SK-N-SH (cell line): ENCODE data around the gene SYPL2. TPM values are rescaled to one million over a fixed set of nuclear protein-coding genes. Genes with fewer than 3 reads are reported as not detected.

ENCODE experiments used
- CTCF ChIA-PET: fragments of 300-600, 350-600 bp; formaldehyde crosslinking; extraction: SDS; loops from one replicate; lab custom pipeline; 2021; lab: Yijun Ruan, JAX
- POLR2A ChIA-PET: fragments of 350-600 bp; sonication (Branson Sonifier 250); formaldehyde crosslinking; extraction: SDS; loops from one replicate; lab custom pipeline; 2020; ENCODE audit warnings: antibody characterized with exemption, inconsistent platforms; lab: Yijun Ruan, JAX
- DNase-seq: peaks from one replicate; pipeline ENCODE4 v3.0.0; 2012
- H2AFZ ChIP-seq: fragments of 200-600 bp; sonication (generic); 2 replicates; pipeline ENCODE4 v1.8.1; 2016; ENCODE audit warnings: antibody characterized with exemption, mild to moderate bottlenecking, low read depth
- H3F3A ChIP-seq: fragments of 200-600 bp; sonication (generic); replicated peaks from 2 replicates; pipeline ENCODE3; 2016; ENCODE audit warnings: antibody characterized with exemption, mild to moderate bottlenecking; ENCODE audit not compliant: insufficient read depth
- H3K27ac ChIP-seq, 2 experiments: fragments of 200-500 bp in 1 of 2; fragments of 200-600 bp in 1 of 2; sonication (Bioruptor generic) in 1 of 2; sonication (generic), shearing (Covaris generic) in 1 of 2; 2 replicates each; pipeline versions ENCODE4 v1.5.1 to v1.6.1; 2014 to 2016; ENCODE audit warnings: low read depth in 2 of 2, inconsistent platforms in 1 of 2, low read length in 1 of 2, mild to moderate bottlenecking in 1 of 2, mixed read lengths in 1 of 2
- H3K27me3 ChIP-seq: fragments of 200-600 bp; sonication (generic), shearing (Covaris generic); 2 replicates; pipeline ENCODE4 v1.6.1; 2016; ENCODE audit warnings: mixed run types; ENCODE audit not compliant: insufficient read depth
- H3K36me3 ChIP-seq, 2 experiments: fragments of 200-500 bp in 1 of 2; fragments of 200-600 bp in 1 of 2; sonication (Bioruptor generic) in 1 of 2; sonication (generic) in 1 of 2; replicated peaks in 1 of 2; 2 replicates each; pipeline versions ENCODE3 to v1.5.1; 2014 to 2016; ENCODE audit warnings: low read length in 1 of 2, mild to moderate bottlenecking in 1 of 2; ENCODE audit not compliant: insufficient read depth in 2 of 2, control insufficient read depth in 1 of 2
- H3K4me1 ChIP-seq, 2 experiments: fragments of 200-500 bp in 1 of 2; fragments of 200-600 bp in 1 of 2; sonication (Bioruptor generic) in 1 of 2; sonication (generic), shearing (Covaris generic) in 1 of 2; 2 replicates each; pipeline versions ENCODE4 v1.5.1 to v1.6.1; 2014 to 2016; ENCODE audit warnings: low read depth in 1 of 2, low read length in 1 of 2, mixed run types in 1 of 2; ENCODE audit not compliant: insufficient read depth in 2 of 2, control insufficient read depth in 1 of 2
- H3K4me2 ChIP-seq: fragments of 200-600 bp; sonication (generic), shearing (Covaris generic); 2 replicates; pipeline ENCODE4 v1.6.1; 2017; ENCODE audit warnings: mixed run types
- H3K4me3 ChIP-seq, 2 experiments: fragments of 200-500 bp in 1 of 2; fragments of 200-600 bp in 1 of 2; sonication (Bioruptor generic) in 1 of 2; sonication (generic), shearing (Covaris generic) in 1 of 2; 2 replicates each; pipeline versions ENCODE4 v1.5.1 to v1.8.1; 2014 to 2016; ENCODE audit warnings: low read depth in 2 of 2, inconsistent platforms in 1 of 2, low read length in 1 of 2, mild to moderate bottlenecking in 1 of 2, mixed read lengths in 1 of 2, moderate library complexity in 1 of 2
- H3K79me2 ChIP-seq: fragments of 200-600 bp; sonication (generic); 2 replicates; pipeline ENCODE4 v1.8.1; 2017; ENCODE audit warnings: mild to moderate bottlenecking; ENCODE audit not compliant: insufficient read depth
- H3K9ac ChIP-seq: fragments of 200-600 bp; sonication (generic); 2 replicates; pipeline ENCODE4 v1.6.1; 2017; ENCODE audit warnings: mixed run types
- H3K9me2 ChIP-seq: fragments of 200-600 bp; sonication (generic); 2 replicates; pipeline ENCODE4 v1.6.1; 2017; ENCODE audit warnings: mixed run types
- H3K9me3 ChIP-seq: fragments of 200-600 bp; sonication (generic); 2 replicates; pipeline ENCODE4 v1.6.1; 2017; ENCODE audit warnings: mixed run types, mild to moderate bottlenecking, moderate library complexity
- H4K20me1 ChIP-seq: fragments of 200-600 bp; sonication (generic); 2 replicates; pipeline ENCODE4 v1.6.1; 2017; ENCODE audit warnings: mild to moderate bottlenecking, mixed run types; ENCODE audit not compliant: insufficient read depth
- ELF1 ChIP-seq: IDR thresholded peaks from 2 replicates; pipeline ENCODE4 v1.4.0; 2012
- EP300 ChIP-seq, 2 experiments: IDR thresholded peaks; 2 replicates each; pipeline versions ENCODE4 v1.4.0 to v1.6.1; 2012; ENCODE audit warnings: borderline replicate concordance in 1 of 2, low read depth in 1 of 2, low read length in 1 of 2
- FOSL2 ChIP-seq: IDR thresholded peaks from 2 replicates; pipeline ENCODE4 v1.4.0; 2012; ENCODE audit warnings: low read depth, mild to moderate bottlenecking, moderate library complexity, borderline replicate concordance
- GABPA ChIP-seq: IDR thresholded peaks from 2 replicates; pipeline ENCODE4 v1.4.0; 2012; ENCODE audit warnings: low read depth, mild to moderate bottlenecking
- MEF2A ChIP-seq: IDR thresholded peaks from 2 replicates; pipeline ENCODE4 v1.4.0; 2012; ENCODE audit warnings: low read depth, borderline replicate concordance
- MXI1 ChIP-seq: IDR thresholded peaks from 2 replicates; pipeline ENCODE4 v1.6.1; 2012; ENCODE audit warnings: mild to moderate bottlenecking, low read depth, low read length, improper control_type of control experiment
- NRF1 ChIP-seq: IDR thresholded peaks from 2 replicates; pipeline ENCODE4 v1.6.1; 2012; ENCODE audit warnings: low read depth, mild to moderate bottlenecking, low read length
- RCOR1 ChIP-seq: fragments of 150-350 bp; IDR thresholded peaks from 2 replicates; pipeline ENCODE4 v1.6.1; 2017; ENCODE audit warnings: antibody characterized with exemption, low read length
- RXRA ChIP-seq: IDR thresholded peaks from 2 replicates; pipeline ENCODE4 v1.4.0; 2012; ENCODE audit warnings: low read depth, mild to moderate bottlenecking, borderline replicate concordance
- SIN3A ChIP-seq: IDR thresholded peaks from 2 replicates; pipeline ENCODE4 v1.6.1; 2012; ENCODE audit warnings: low read depth, mild to moderate bottlenecking, low read length, moderate library complexity, borderline replicate concordance
- SMC3 ChIP-seq: IDR thresholded peaks from 2 replicates; pipeline ENCODE4 v1.6.1; 2012; ENCODE audit warnings: low read depth, low read length, improper control_type of control experiment
- TAF1 ChIP-seq: IDR thresholded peaks from 2 replicates; pipeline ENCODE4 v1.6.1; 2012; ENCODE audit warnings: low read depth, mild to moderate bottlenecking, low read length, moderate library complexity, borderline replicate concordance
- TEAD4 ChIP-seq: IDR thresholded peaks from 2 replicates; pipeline ENCODE4 v1.4.0; 2012; ENCODE audit warnings: mild to moderate bottlenecking, borderline replicate concordance; ENCODE audit not compliant: insufficient read depth
- WGBS: methylation state at CpG from one replicate; pipeline ENCODE4 v1.1.6; 2017; ENCODE audit warnings: low lambda C conversion rate; 5-methylcytosine and 5-hydroxymethylcytosine counted together
- polyA plus RNA-seq, 3 experiments: library from polyadenylated mRNA; depleted of rRNA; stranded (reverse); fragments of >200 nt; gene quantifications; 2 replicates each; pipeline ENCODE4 v1.2.3, GENCODE V29; 2012
- TF ChIP-seq, protein P1 (sequence below): IDR thresholded peaks from 2 replicates; pipeline ENCODE4 v1.4.0; 2012; ENCODE audit warnings: low read depth, borderline replicate concordance
- TF ChIP-seq, protein P2 (sequence below): IDR thresholded peaks from 2 replicates; pipeline ENCODE4 v1.4.0; 2012; ENCODE audit warnings: low read depth, borderline replicate concordance
- TF ChIP-seq, protein P3 (sequence below): fragments of 150-350 bp; IDR thresholded peaks from 2 replicates; pipeline ENCODE4 v1.6.1; 2016; ENCODE audit warnings: mild to moderate bottlenecking, low read depth, low read length

SYPL2 gene
- polyA plus RNA-seq, 1 of the 3 experiments (the other 2 are of a cell fraction) = 0.03 TPM

DNA sequence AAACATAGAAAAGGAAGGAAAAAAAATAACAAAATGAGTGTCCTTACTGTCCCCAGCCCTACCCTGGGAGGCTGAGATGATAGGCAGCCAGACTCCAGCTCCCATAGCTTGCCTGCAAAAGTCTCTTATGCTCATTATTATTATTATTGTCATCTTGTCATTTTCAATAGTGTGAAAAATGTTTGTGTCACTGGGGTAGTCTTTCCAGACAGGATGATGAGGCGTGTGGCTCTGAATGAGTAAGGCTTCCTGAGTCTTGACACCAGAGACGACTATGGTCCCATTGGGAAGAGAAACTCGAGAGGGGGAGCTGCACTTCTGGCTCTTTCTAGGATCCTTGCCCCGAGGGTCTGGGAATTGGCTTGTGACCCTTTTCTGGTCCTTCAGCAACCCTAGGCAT lies 26.4 kb downstream of the SYPL2 start:
- Histone ChIP-seq H3K4me3 (no peak overlapping the region), H3K27ac (no peak overlapping the region), H3K9me2 (no peaks in the 10 kb centered on the region), H4K20me1 (no peaks in the 10 kb centered on the region), H3F3A (no peaks in the 10 kb centered on the region), H3K36me3 (peaks cover 5 to 26% of the 10 kb centered on the region in 2 experiments), H3K27me3 (no peaks in the 10 kb centered on the region), H3K4me2 (no peak overlapping the region), H3K9ac (no peak overlapping the region), H3K9me3 (no peaks in the 10 kb centered on the region), H3K79me2 (peaks cover 19% of the 10 kb centered on the region)
- CTCF ChIA-PET = interaction anchor here (0.7 to 40.2 kb wide), 13 partner anchors 9 to 282 kb away, joined by 3 to 1710 read pairs (median 4); partner anchors contain the start of genes AMIGO1, ATXN7L2 and GPR61
- no peak for DNase-seq
- POLR2A ChIA-PET = interaction anchor here (1.4 to 1.6 kb wide), 2 partner anchors 38 to 40 kb away, joined by 6 to 7 read pairs; no protein-coding TSS in a partner anchor
- 67% methylated on average over 4 of the region's 4 CpGs for WGBS
- TF ChIP-seq MEF2A = no peak
- TF ChIP-seq, all 33 proteins: peak for 0
- Histone ChIP-seq H3K4me1 (peaks cover 0 to 11% of the 10 kb centered on the region in 2 experiments; a peak in 2 of 4 replicates), H2AFZ (no peak overlapping the region)

DNA sequence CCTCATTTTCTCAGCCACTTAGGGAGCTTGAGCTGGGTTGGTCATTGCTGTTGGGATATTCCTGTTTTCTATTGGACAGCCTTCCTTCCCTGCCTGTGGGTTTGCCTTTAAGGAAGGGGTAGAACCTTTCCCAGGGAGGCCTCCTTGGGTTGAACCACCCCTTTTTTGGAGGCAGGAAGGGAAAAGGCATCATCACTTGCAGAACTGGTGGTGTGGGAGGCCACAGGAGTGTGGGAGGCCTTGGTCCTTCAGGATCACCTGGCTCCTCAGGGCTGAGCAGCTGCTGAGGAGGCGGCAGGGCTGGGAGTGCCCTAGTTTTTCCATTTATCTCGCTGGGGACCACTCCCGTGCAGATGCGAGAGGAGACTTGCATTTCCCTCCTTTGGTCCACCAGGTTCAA lies 26.9 kb downstream of the SYPL2 start:
- DNase-seq = no peak

More for the DNA sequence above, 26.9 kb downstream of the SYPL2 start:
- H3K27me3 ChIP-seq = no peaks in the 10 kb centered on the region
- H3K79me2 ChIP-seq = peaks cover 19% of the 10 kb centered on the region
- no peaks in the 10 kb centered on the region for H3K9me2 ChIP-seq
- H3K4me1 ChIP-seq = peaks cover 0 to 14% of the 10 kb centered on the region in 2 experiments; a peak in 2 of 4 replicates
- TF ChIP-seq TAF1 (no peak), ELF1 (no peak), GABPA (no peak), FOSL2 (no peak), RXRA (no peak), NRF1 (no peak), SMC3 (no peak), SIN3A (no peak), MXI1 (no peak), EP300 (IDR thresholded peaks at IDR 0.05; ENCODE audit: borderline replicate concordance in 1 of 2, low read depth in 1 of 2, low read length in 1 of 2) (no peak), TEAD4 (no peak), RCOR1 (no peak)
- TF ChIP-seq, protein P1, sequence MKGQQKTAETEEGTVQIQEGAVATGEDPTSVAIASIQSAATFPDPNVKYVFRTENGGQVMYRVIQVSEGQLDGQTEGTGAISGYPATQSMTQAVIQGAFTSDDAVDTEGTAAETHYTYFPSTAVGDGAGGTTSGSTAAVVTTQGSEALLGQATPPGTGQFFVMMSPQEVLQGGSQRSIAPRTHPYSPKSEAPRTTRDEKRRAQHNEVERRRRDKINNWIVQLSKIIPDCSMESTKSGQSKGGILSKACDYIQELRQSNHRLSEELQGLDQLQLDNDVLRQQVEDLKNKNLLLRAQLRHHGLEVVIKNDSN = no peak
- TF ChIP-seq, protein P2, sequence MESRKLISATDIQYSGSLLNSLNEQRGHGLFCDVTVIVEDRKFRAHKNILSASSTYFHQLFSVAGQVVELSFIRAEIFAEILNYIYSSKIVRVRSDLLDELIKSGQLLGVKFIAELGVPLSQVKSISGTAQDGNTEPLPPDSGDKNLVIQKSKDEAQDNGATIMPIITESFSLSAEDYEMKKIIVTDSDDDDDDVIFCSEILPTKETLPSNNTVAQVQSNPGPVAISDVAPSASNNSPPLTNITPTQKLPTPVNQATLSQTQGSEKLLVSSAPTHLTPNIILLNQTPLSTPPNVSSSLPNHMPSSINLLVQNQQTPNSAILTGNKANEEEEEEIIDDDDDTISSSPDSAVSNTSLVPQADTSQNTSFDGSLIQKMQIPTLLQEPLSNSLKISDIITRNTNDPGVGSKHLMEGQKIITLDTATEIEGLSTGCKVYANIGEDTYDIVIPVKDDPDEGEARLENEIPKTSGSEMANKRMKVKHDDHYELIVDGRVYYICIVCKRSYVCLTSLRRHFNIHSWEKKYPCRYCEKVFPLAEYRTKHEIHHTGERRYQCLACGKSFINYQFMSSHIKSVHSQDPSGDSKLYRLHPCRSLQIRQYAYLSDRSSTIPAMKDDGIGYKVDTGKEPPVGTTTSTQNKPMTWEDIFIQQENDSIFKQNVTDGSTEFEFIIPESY = no peak
- TF ChIP-seq, protein P3, sequence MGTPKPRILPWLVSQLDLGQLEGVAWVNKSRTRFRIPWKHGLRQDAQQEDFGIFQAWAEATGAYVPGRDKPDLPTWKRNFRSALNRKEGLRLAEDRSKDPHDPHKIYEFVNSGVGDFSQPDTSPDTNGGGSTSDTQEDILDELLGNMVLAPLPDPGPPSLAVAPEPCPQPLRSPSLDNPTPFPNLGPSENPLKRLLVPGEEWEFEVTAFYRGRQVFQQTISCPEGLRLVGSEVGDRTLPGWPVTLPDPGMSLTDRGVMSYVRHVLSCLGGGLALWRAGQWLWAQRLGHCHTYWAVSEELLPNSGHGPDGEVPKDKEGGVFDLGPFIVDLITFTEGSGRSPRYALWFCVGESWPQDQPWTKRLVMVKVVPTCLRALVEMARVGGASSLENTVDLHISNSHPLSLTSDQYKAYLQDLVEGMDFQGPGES = no peak
- H2AFZ ChIP-seq = peak overlapping the region; percentile 92
- no peaks in the 10 kb centered on the region for H4K20me1 ChIP-seq
- no peaks in the 10 kb centered on the region for H3F3A ChIP-seq
- ChIA-PET POLR2A (interaction anchor here (1.4 to 1.5 kb wide), 2 partner anchors 37 to 39 kb away, joined by 6 to 7 read pairs; no protein-coding TSS in a partner anchor), CTCF (interaction anchor here (0.7 to 40.2 kb wide), 17 partner anchors 9 to 281 kb away, joined by 3 to 1710 read pairs (median 4); partner anchors contain the start of genes AMIGO1, ATXN7L2 and GPR61)
- peaks cover 5 to 26% of the 10 kb centered on the region in 2 experiments for H3K36me3 ChIP-seq
- peak overlapping the region in 1 of 2 experiments; percentile 36; a peak in 2 of 4 replicates for H3K27ac ChIP-seq
- H3K4me2 ChIP-seq = peak overlapping the region; percentile 78; the same call in 1 of the 2 replicates
- 94% methylated on average over 4 of the region's 4 CpGs for WGBS
- 0 out of 2 replicates have a peak overlapping the region, but pooled peaks have one; percentile 23 for H3K9ac ChIP-seq
- no peak overlapping the region for H3K4me3 ChIP-seq
- H3K9me3 ChIP-seq = no peaks in the 10 kb centered on the region
